ENCODE results near the gene LIME1. TPM values are rescaled to one million over a fixed set of nuclear protein-coding genes. Genes with fewer than 3 reads are reported as not detected.

Gene LIME1
- total and polyA plus RNA-seq, 2 of the 8 experiments (the other 6 are each of a cell fraction or from before 2014, with no cell fraction given) = 4.5 to 5.9 TPM

DNA sequence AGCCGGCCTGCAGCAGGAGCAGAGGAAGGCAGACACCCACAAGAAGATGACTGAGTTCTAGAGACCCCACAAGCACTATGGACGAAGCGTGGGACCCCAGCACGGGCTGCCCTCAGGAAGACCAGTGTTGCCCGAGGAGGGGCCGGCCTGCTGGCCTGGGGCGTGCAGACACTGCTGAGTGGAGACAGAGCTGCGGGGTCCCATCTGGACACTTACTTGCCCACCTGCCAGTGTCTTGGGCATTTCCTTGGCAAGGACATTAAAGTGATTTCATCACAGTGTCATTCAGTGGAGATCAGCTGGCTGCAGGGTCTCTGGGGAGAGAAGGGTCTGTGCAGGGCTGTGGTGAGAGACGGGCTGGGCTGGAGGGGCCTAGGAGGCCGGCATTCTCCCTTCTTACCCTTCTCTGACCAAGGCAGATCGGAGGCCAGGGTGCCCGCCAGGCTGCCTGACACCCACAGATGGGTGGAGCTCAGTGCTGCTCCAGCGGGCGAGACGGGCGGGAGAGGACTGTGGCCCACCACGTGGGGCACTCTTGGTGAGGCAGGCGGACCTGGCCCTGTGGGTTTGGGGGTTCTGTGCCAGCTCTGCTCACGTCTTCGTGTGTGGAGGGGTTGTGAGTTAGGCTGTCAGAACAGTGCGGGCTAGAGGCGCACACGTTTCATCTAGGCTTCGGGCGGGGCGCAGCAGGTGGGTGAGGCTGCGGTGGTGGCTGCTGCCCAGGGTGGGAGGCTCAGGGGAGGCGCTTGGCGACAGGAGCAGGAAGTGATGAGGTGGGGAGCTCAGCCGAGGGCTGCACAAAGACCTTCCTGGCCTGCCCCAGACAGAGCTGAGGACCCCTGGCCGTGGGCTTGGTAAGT, at the start of gene LIME1 (continued):
- TF ChIP-seq TAF1 (IDR thresholded peaks at IDR 0.05; ENCODE audit: low read depth, low read length) = no peak
- TF ChIP-seq, protein P1, sequence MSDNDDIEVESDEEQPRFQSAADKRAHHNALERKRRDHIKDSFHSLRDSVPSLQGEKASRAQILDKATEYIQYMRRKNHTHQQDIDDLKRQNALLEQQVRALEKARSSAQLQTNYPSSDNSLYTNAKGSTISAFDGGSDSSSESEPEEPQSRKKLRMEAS (IDR thresholded peaks at IDR 0.05) = 0 out of 2 replicates have a peak, but pooled peaks have one; percentile 14
- TF ChIP-seq CREB1 (IDR thresholded peaks at IDR 0.05) = no peak
- TF ChIP-seq POLR2AphosphoS5 (IDR thresholded peaks at IDR 0.05; ENCODE audit: low read depth, low read length) = 0 out of 2 replicates have a peak, but pooled peaks have one; percentile 33
- TF ChIP-seq SRF (IDR thresholded peaks at IDR 0.05; ENCODE audit: low read depth, low read length) = no peak
- no peak for TF ChIP-seq NRF1 (IDR thresholded peaks at IDR 0.05; ENCODE audit: low read depth, low read length)
- TF ChIP-seq BACH1 (IDR thresholded peaks at IDR 0.05; ENCODE audit: low read length) = no peak
- no peak for TF ChIP-seq CTCF (IDR thresholded peaks at IDR 0.05; ENCODE audit: control extremely low read depth in 1 of 3, insufficient read depth in 1 of 3, low read depth in 1 of 3, low read length in 3 of 3)
- TF ChIP-seq USF2 (IDR thresholded peaks at IDR 0.05; ENCODE audit: low read length) = no peak
- no peak for TF ChIP-seq CBX8 (IDR thresholded peaks at IDR 0.05; ENCODE audit: borderline replicate concordance, low read depth, low read length)
- TF ChIP-seq CTBP2 (IDR thresholded peaks at IDR 0.05; ENCODE audit: borderline replicate concordance, insufficient read depth, insufficient read length, low read length) = no peak
